Stimulated activated CD8-positive, alpha-beta memory T cell treated with anti-CD3 and anti-CD28 coated beads, Interleukin-12 subunit alpha, Interleukin-12 subunit beta, amount 100 ng/mL, for 4 hours (primary cell): Measurements from ENCODE around the gene TUBA3D.
"Not testable (repeated sequence)": the region's sequence is repeated elsewhere in the genome, so short reads cannot be mapped to it uniquely, and the experiment has no call there.

Experiments
- DNase-seq: peaks from one replicate; pipeline ENCODE4 v3.0.0-alpha.2; 2020; ENCODE audit warnings: low read depth

The TUBA3D gene

DNA sequence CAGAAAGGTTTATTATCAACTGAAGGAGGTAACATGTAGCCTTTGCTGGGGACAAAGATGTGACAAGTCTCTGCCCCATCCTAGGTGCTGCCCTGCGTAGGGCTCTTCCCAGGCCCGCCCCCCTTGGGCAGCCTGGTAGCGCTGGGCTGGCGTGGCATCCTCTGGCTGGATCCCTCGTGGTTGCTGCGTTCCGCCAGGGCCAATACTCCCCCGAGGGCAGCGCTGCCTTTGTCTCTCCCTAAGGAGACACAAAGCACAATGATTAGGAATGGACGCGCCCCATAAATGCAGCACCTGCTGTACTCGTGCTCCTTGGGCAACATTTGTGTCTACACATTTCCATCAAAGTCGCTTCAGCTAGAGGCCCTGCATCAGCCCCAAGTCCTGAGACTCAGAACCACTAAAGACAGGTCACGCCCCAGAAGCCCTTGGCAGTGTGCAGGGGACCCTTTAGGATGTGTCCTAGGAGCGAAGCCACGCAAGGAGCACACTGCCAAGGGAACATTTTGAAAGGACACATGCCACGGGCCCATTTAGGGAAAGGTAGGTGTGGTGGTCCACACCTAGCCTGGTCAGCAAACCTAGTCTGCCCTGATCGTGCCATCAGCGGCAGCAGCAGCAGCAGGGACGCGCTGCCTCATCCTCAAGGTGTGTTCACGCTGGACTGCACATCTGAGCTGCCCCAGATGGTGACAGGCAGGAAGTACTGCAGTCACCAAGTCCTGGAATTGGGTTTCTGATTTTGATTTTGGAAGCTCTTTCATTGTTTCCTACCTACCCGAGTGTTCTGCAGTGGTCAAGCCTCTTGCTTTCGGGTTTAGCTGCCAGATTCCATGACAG is 8.3 kb downstream of the TUBA3D start:
- not testable (repeated sequence) for DNase-seq

DNA sequence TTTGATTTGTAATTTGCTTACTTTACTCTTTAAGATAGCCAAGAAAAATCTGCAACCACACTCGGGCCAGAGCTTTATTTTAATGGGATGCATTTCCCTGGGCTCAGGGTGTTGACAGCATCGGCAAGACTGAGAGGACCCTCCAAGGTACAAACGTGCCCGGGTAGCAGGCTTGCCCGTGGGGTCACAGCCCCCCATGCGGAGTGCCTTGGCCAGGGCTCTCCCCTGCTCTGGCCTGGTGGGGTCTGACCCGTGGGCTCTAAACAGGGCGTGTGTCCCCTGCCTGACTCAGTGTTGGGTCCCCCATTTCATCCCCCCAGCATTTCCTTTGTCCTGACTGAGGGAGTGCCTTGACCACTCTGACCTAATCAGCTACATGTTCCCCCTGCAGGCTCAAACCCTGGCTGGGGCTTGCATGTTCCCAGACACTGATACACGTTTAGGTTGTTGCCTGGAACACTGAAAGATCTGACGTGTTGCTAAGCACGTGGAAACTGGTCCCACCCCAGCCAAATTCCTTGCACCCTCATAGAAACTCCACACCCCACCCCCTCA is 9.1 kb downstream of the TUBA3D start:
- DNase-seq, result not testable (repeated sequence)

DNA sequence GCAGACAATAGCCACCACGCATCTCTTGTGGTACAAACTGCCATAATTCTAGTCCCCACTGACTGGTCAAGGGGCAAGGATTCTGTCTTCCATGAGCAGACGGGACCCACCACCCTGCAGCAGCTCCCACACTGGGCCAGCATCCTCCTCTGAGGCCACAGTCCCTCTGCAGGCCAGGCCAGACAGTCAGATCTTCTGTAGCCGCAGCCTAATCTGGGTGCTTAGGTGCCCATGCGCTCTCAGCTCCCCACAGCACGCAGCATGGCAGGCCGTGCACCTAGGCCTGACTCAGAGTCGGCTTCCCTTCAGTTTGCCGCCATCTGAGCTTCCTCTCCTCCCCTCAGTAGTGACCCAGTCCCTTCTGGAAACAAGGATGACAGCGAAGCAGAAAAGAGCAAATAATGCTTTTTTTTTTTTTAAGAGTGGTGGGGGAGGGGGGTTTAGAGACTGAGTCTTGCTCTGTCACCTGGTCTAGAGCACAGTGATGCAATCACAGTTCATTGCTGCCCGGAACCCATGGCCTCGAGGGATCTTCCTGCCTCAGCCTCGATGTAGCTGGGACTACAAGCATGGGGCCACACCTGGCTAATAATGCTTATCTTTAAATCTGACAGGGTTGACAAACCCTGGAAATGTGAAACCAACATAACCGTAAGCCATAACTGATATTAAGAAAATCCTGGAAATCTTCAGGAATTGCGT is 10.4 kb downstream of the TUBA3D start:
- not testable (repeated sequence) for DNase-seq

DNA sequence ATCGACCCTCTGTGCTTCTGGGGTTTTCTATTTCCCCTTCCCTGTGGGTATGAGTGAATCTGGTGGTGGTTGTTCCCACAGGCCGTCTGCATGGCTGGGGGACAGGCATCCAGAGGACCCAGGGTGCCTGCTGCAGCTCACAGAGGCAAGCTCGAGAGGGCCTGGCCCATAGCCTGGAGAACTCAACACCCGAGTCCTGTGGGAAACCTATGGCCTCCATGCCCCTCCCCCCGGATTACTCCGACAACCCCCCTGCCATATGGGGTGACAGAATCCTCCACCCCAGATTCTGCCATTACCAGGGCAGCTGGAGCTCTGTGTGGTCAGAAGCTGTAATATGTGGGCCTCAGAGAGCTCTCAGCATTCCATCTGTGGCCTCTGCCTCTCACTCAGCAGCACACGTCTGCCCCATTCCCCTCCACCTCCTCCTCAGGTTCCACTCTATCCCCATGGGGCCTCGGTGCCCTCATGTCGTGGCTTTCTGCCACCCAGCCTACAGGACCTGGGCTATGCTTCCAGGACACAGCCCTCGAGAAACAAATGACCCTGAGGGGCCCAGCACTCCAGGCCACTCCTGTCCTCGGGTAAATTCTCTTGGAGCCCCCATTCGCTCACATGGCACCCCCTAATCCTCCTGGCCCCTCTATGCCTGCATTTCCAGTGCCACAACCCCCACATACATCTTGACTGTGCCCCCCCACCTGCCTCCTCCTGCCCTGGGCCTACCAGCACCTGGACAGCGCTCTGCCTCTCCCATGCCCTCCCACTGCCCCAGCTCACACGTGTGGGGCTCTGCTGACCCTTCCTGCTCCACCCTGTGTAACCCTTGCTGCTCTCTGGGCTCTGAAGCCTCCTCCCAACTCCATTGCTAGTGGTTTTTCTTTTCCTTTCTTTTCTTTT is 12.6 kb downstream of the TUBA3D start:
- DNase-seq, result no peak

- DNase-seq, result not testable (repeated sequence)
These were observed 14.9 kb downstream of the TUBA3D start for GRCh38 chr2:131490616-131491468.

DNA sequence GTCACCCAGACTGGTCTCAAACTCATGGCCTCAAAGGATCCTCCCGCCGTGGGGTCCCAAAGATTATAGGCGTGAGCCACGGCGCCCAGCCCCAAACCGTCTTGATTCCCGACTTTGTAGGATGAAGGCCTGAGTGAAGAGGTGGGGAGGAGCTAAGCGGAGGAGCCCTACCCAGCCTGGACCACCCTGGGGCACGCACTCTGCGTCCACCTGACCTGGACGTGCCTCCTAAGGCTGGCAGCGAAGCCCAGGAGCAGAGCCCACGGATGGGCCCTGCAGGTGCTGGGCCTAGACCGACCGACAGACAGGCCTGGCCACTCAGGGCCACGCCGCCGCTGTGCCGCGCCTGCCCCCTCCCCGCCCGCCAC is 15.5 kb downstream of the TUBA3D start:
- DNase-seq, result not testable (repeated sequence)

DNA sequence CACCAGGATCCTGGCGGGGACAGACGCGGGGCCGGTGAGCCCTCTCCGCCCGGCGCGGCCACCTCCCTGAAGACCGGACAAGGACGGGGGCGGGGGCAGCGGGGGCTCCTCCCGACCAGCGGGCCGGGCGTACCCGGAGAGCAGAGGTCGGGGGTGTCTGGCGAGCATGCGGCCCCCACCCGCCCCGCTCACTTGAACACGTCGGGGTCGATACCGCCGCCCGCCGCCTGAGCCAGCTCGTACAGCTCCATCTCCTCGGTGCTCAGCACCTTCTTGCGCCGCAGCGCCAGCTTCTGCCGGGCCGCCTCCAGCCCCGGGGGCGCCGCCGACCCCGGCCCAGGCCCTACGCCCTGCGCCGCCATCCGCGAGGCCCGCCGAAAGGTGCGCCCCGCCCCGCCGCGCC is 16.1 kb downstream of the TUBA3D start, which contains the start of gene MZT2A:
TSS of gene MZT2A (minus strand) at position 383 of the 403 bp plus-strand sequence. CDS start at position 362, 21 bp downstream.
- DNase-seq, result not testable (repeated sequence)

GRCh38 chr2:131492418-131493198 is 16.7 kb downstream of the TUBA3D start:
- DNase-seq, result peak; percentile 83

GRCh38 chr2:131493199-131493968 is 17.5 kb downstream of the TUBA3D start:
- DNase-seq, result no peak

- not testable (repeated sequence) for DNase-seq
These were observed 19.6 kb downstream of the TUBA3D start for GRCh38 chr2:131495506-131495905.

GRCh38 chr2:131498321-131498973 is 22.5 kb downstream of the TUBA3D start:
- DNase-seq, result not testable (repeated sequence)

GRCh38 chr2:131503587-131503986 is 27.7 kb downstream of the TUBA3D start:
- not testable (repeated sequence) for DNase-seq

- not testable (repeated sequence) for DNase-seq
These were observed 28.3 kb downstream of the TUBA3D start for GRCh38 chr2:131504082-131504750.

DNA sequence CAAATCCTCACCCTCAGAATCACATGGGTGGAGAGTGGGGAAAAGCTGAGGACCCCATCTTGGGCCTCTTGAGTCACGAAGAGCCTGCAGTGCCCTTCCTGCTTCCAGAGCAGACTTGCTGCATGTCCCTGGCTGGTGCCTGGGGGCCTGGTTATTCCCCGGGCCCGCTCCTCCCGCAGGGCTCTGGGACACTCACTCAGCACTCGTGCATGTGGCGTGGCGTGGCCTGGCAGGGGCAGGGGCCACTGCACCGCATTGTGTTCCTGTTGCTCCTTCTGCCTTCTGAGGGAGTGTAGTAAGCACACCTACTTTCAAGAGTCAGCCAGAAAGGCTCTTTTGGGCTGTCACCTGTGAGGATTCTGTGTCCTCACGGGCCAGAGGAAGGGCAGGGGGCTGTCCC is 33.7 kb downstream of the TUBA3D start:
- no peak for DNase-seq

DNA sequence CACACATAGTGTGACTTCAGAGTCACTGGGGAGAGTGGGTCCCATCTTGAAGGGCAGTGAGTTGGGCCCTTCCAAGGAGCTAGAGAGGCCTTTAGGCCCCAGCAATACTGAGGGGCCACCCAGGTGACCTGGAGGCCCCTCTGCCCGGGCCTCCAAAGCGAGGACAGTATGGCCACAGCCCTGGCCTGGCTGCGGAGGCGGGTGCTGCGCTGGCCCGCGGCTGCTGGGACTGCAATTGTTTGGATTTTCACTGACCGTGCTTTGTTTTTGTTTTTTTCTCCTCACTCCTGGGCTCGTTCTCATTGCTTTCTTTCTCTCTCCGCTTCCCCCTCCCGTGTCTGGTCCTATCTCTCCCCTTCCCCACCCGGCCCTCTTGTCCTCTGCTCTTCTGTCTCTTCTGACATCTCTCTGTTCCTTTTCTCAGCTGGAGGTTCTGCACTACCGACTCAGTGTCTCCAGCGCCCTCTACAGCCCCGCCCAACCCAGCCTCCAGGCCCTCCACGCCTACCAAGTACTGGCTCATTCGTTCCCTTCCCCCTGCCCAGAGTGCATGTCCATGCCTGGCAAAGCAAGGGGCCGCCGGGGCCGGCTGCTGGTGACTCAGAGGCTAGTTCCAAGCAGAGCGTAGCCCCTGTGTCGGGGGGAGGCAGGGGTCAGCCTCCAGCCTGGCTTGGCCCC is 35.5 kb downstream of the TUBA3D start:
- not testable (repeated sequence) for DNase-seq

- not testable (repeated sequence) for DNase-seq
These were observed 36.3 kb downstream of the TUBA3D start for GRCh38 chr2:131511969-131512870.
